Measurements from ENCODE around the gene IL18BP.

Gene IL18BP

GRCh38 chr11:71991494-71991893, 7.2 kb upstream of the IL18BP start:
- no peak for DNase-seq
- H3K27ac ChIP-seq: no peak overlapping the region
- no peak overlapping the region for H3K4me3 ChIP-seq (ENCODE audit: low read depth, low read length)
- in situ Hi-C loops (cut with HindIII; ENCODE audit: low pct_ligation_motif_present, low sequenced_read_pairs): no loop called here
- no peak for TF ChIP-seq CTCF (IDR thresholded peaks at IDR 0.05; ENCODE audit: low read depth, low read length, missing control alignments)
- H3K36me3 ChIP-seq (replicated peaks): peaks cover 16% of the 10 kb centered on the region
- H3K27me3 ChIP-seq (replicated peaks): no peaks in the 10 kb centered on the region

GRCh38 chr11:71992136-71992730, 6.5 kb upstream of the IL18BP start:
- H3K27me3 ChIP-seq (replicated peaks): no peaks in the 10 kb centered on the region
- no peak for TF ChIP-seq CTCF (IDR thresholded peaks at IDR 0.05; ENCODE audit: low read depth, low read length, missing control alignments)
- H3K4me3 ChIP-seq (ENCODE audit: low read depth, low read length): no peak overlapping the region
- no peak for DNase-seq
- in situ Hi-C loops (cut with HindIII; ENCODE audit: low pct_ligation_motif_present, low sequenced_read_pairs): no loop called here
- peaks cover 22% of the 10 kb centered on the region for H3K36me3 ChIP-seq (replicated peaks)
- H3K27ac ChIP-seq: no peak overlapping the region

DNA sequence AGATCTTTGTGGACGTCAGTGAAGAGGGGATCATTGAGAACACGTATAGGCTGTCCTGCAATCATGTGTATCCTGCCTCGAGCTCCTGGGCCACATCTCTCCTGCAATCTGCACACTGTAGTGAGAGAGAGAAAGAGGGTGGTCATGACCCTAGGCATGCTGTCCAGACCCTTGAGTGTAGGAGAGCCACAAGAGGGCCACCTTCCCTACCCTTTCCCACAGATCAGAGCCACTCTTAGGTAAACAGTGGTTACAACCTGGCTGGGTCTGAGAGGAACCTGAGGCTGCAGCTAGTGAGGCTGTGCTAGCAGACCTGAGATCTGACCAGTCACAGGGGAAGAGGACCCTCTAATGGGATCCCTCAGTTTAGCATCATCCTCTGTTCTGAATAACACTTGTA, 3.9 kb upstream of the IL18BP start:
- H3K27me3 ChIP-seq (replicated peaks): no peaks in the 10 kb centered on the region
- no peak for DNase-seq
- in situ Hi-C loops (cut with HindIII; ENCODE audit: low pct_ligation_motif_present, low sequenced_read_pairs): no loop called here
- H3K27ac ChIP-seq: no peak overlapping the region
- H3K36me3 ChIP-seq (replicated peaks): peaks cover 24% of the 10 kb centered on the region
- H3K4me3 ChIP-seq (ENCODE audit: low read depth, low read length): no peak overlapping the region
- no peak for TF ChIP-seq CTCF (IDR thresholded peaks at IDR 0.05; ENCODE audit: low read depth, low read length, missing control alignments)

GRCh38 chr11:71995726-71996291, 2.9 kb upstream of the IL18BP start:
- no peak overlapping the region for H3K27ac ChIP-seq
- no peak overlapping the region for H3K4me3 ChIP-seq (ENCODE audit: low read depth, low read length)
- DNase-seq: no peak
- no peak for TF ChIP-seq CTCF (IDR thresholded peaks at IDR 0.05; ENCODE audit: low read depth, low read length, missing control alignments)
- in situ Hi-C loops (cut with HindIII; ENCODE audit: low pct_ligation_motif_present, low sequenced_read_pairs): no loop called here
- no peaks in the 10 kb centered on the region for H3K27me3 ChIP-seq (replicated peaks)
- H3K36me3 ChIP-seq (replicated peaks): peaks cover 25% of the 10 kb centered on the region

- DNase-seq: no peak
- H3K27me3 ChIP-seq (replicated peaks): no peaks in the 10 kb centered on the region
- no peak overlapping the region for H3K4me3 ChIP-seq (ENCODE audit: low read depth, low read length)
- no peak for TF ChIP-seq CTCF (IDR thresholded peaks at IDR 0.05; ENCODE audit: low read depth, low read length, missing control alignments)
- peaks cover 29% of the 10 kb centered on the region for H3K36me3 ChIP-seq (replicated peaks)
- in situ Hi-C loops (cut with HindIII; ENCODE audit: low pct_ligation_motif_present, low sequenced_read_pairs): no loop called here
- H3K27ac ChIP-seq: no peak overlapping the region
Observed at GRCh38 chr11:71996517-71996916, 2.2 kb upstream of the IL18BP start.

DNA sequence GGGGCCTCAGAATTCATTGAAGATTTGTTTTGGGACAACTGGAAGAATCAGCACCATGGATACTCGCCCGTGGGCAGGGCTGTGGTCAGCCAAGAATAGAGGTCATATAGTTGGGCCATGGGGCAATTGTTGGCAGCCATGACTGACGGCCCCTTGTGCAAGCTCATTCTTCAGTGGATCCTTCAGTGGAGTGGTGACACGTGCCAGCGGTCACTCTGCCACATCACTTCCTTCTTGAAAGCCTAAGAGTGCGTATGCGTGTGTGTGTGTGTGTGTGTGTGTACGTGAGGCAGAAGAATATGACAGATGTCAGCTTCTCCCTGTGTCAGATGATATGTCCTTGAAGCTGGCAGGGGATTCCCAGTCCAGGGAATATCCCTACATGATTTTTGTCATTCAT, 1.8 kb upstream of the IL18BP start:
- in situ Hi-C loops (cut with HindIII; ENCODE audit: low pct_ligation_motif_present, low sequenced_read_pairs): no loop called here

More for the DNA sequence above, 1.8 kb upstream of the IL18BP start:
- TF ChIP-seq CTCF (IDR thresholded peaks at IDR 0.05; ENCODE audit: low read depth, low read length, missing control alignments): no peak
- DNase-seq: no peak
- Histone ChIP-seq H3K4me3 (ENCODE audit: low read depth, low read length) (no peak overlapping the region), H3K27me3 (replicated peaks) (no peaks in the 10 kb centered on the region), H3K36me3 (replicated peaks) (peaks cover 33% of the 10 kb centered on the region), H3K27ac (no peak overlapping the region)

Measured in brain microvascular endothelial cell (primary cell).